ENCODE measurements around the gene MANEAL. TPM values are rescaled to one million over a fixed set of nuclear protein-coding genes. Genes with fewer than 3 reads are reported as not detected.

MANEAL gene
- total and polyA plus RNA-seq, 2 experiments from 2014 or later = 0.23 to 0.65 TPM

GRCh38 chr1:37811027-37811655, 17.5 kb downstream of the MANEAL start:
- H3K36me3 ChIP-seq (ENCODE audit: low read depth) = peaks cover 6% of the 10 kb centered on the region
- no peaks in the 10 kb centered on the region for H3K9me2 ChIP-seq (ENCODE audit: insufficient read depth)
- H3K27ac ChIP-seq = peak overlapping the region; percentile 80
- H3K9me3 ChIP-seq (ENCODE audit: low read depth) = no peaks in the 10 kb centered on the region
- H2AFZ ChIP-seq = no peak overlapping the region
- TF ChIP-seq EZH2 (IDR thresholded peaks at IDR 0.05; ENCODE audit: insufficient read depth, poor library complexity, severe bottlenecking) (no peak), EZH2phosphoT487 (IDR thresholded peaks at IDR 0.05; ENCODE audit: insufficient read depth, low read depth) (no peak)
- no peak overlapping the region for H3K9ac ChIP-seq
- DNase-seq = peak; percentile 90
- H3K4me3 ChIP-seq = no peak overlapping the region
- H3K4me1 ChIP-seq (ENCODE audit: insufficient read depth) = peaks cover 26% of the 10 kb centered on the region
- no peak overlapping the region for H3K4me2 ChIP-seq (ENCODE audit: unreplicated experiment)
- 58 to 64% methylated on average over 7 of the region's 7 CpGs for WGBS, 2 experiments (ENCODE audit: low coverage in 1 of 2, low lambda C conversion rate in 2 of 2, missing lambda C conversion rate in 2 of 2)
- in situ Hi-C loops (cut with MboI) = no loop called here
- no peaks in the 10 kb centered on the region for H3K27me3 ChIP-seq (replicated peaks; ENCODE audit: insufficient read depth)
- H4K20me1 ChIP-seq (ENCODE audit: insufficient read depth) = no peaks in the 10 kb centered on the region
- peaks cover 31% of the 10 kb centered on the region for H3F3A ChIP-seq (ENCODE audit: insufficient read depth)
- H3K79me2 ChIP-seq (ENCODE audit: insufficient read depth) = peaks cover 76% of the 10 kb centered on the region

- H3K27me3 ChIP-seq (replicated peaks; ENCODE audit: insufficient read depth) = no peaks in the 10 kb centered on the region
- H3K27ac ChIP-seq = peak overlapping the region; percentile 27; the same call in 1 of the 2 replicates
- no peak overlapping the region for H2AFZ ChIP-seq
- no peak for TF ChIP-seq EZH2phosphoT487 (IDR thresholded peaks at IDR 0.05; ENCODE audit: insufficient read depth, low read depth)
- TF ChIP-seq EZH2 (IDR thresholded peaks at IDR 0.05; ENCODE audit: insufficient read depth, poor library complexity, severe bottlenecking) = no peak
- H4K20me1 ChIP-seq (ENCODE audit: insufficient read depth) = no peaks in the 10 kb centered on the region
- H3K4me3 ChIP-seq = no peak overlapping the region
- H3K79me2 ChIP-seq (ENCODE audit: insufficient read depth) = peaks cover 67% of the 10 kb centered on the region
- no peak overlapping the region for H3K4me2 ChIP-seq (ENCODE audit: unreplicated experiment)
- no peaks in the 10 kb centered on the region for H3K9me2 ChIP-seq (ENCODE audit: insufficient read depth)
- no peak for DNase-seq
- H3K36me3 ChIP-seq (ENCODE audit: low read depth) = peaks cover 11% of the 10 kb centered on the region; the same call in 1 of the 2 replicates
- H3K4me1 ChIP-seq (ENCODE audit: insufficient read depth) = peaks cover 19% of the 10 kb centered on the region
- 36 to 38% methylated on average over 2 of the region's 2 CpGs for WGBS, 2 experiments (ENCODE audit: low coverage in 1 of 2, low lambda C conversion rate in 2 of 2, missing lambda C conversion rate in 2 of 2)
- peaks cover 31% of the 10 kb centered on the region for H3F3A ChIP-seq (ENCODE audit: insufficient read depth)
- in situ Hi-C loops (cut with MboI) = no loop called here
- no peak overlapping the region; the same call in 1 of the 2 replicates for H3K9ac ChIP-seq
- H3K9me3 ChIP-seq (ENCODE audit: low read depth) = no peaks in the 10 kb centered on the region
Observed at GRCh38 chr1:37813529-37814145, 20.0 kb downstream of the MANEAL start.

- H3K9me3 ChIP-seq (ENCODE audit: low read depth) = no peaks in the 10 kb centered on the region
- no peak for TF ChIP-seq EZH2phosphoT487 (IDR thresholded peaks at IDR 0.05; ENCODE audit: insufficient read depth, low read depth)
- DNase-seq = peak; percentile 42
- peaks cover 26% of the 10 kb centered on the region for H3F3A ChIP-seq (ENCODE audit: insufficient read depth)
- no peaks in the 10 kb centered on the region for H3K9me2 ChIP-seq (ENCODE audit: insufficient read depth)
- H3K9ac ChIP-seq = peak overlapping the region; percentile 5; the same call in 1 of the 2 replicates
- in situ Hi-C loops (cut with MboI) = no loop called here
- H3K4me1 ChIP-seq (ENCODE audit: insufficient read depth) = peaks cover 15% of the 10 kb centered on the region
- peaks cover 61% of the 10 kb centered on the region for H3K79me2 ChIP-seq (ENCODE audit: insufficient read depth)
- H3K36me3 ChIP-seq (ENCODE audit: low read depth) = peaks cover 15% of the 10 kb centered on the region
- no peaks in the 10 kb centered on the region for H3K27me3 ChIP-seq (replicated peaks; ENCODE audit: insufficient read depth)
- no peaks in the 10 kb centered on the region for H4K20me1 ChIP-seq (ENCODE audit: insufficient read depth)
- no peak overlapping the region for H2AFZ ChIP-seq
- H3K4me2 ChIP-seq (ENCODE audit: unreplicated experiment) = no peak overlapping the region
- peak overlapping the region; percentile 27; the same call in 1 of the 2 replicates for H3K27ac ChIP-seq
- no peak overlapping the region for H3K4me3 ChIP-seq
- 22 to 23% methylated on average over 7 of the region's 7 CpGs for WGBS, 2 experiments (ENCODE audit: low coverage in 1 of 2, low lambda C conversion rate in 2 of 2, missing lambda C conversion rate in 2 of 2)
Observed at GRCh38 chr1:37814252-37814651, 20.6 kb downstream of the MANEAL start.

GRCh38 chr1:37817481-37817880, 23.8 kb downstream of the MANEAL start:
- 48 to 50% methylated on average over 2 of the region's 2 CpGs for WGBS, 2 experiments (ENCODE audit: low coverage in 1 of 2, low lambda C conversion rate in 2 of 2, missing lambda C conversion rate in 2 of 2)
- no peak overlapping the region for H3K9ac ChIP-seq
- H3K36me3 ChIP-seq (ENCODE audit: low read depth) = peaks cover 40% of the 10 kb centered on the region
- H3F3A ChIP-seq (ENCODE audit: insufficient read depth) = peaks cover 9% of the 10 kb centered on the region; the same call in 1 of the 2 replicates
- DNase-seq = no peak
- H3K27me3 ChIP-seq (replicated peaks; ENCODE audit: insufficient read depth) = no peaks in the 10 kb centered on the region
- no peaks in the 10 kb centered on the region for H3K4me1 ChIP-seq (ENCODE audit: insufficient read depth)
- in situ Hi-C loops (cut with MboI) = no loop called here
- H3K79me2 ChIP-seq (ENCODE audit: insufficient read depth) = peaks cover 44% of the 10 kb centered on the region
- no peak for TF ChIP-seq EZH2 (IDR thresholded peaks at IDR 0.05; ENCODE audit: insufficient read depth, poor library complexity, severe bottlenecking)
- TF ChIP-seq EZH2phosphoT487 (IDR thresholded peaks at IDR 0.05; ENCODE audit: insufficient read depth, low read depth) = no peak
- no peak overlapping the region for H3K4me3 ChIP-seq
- no peak overlapping the region for H3K27ac ChIP-seq
- H3K4me2 ChIP-seq (ENCODE audit: unreplicated experiment) = no peak overlapping the region
- no peak overlapping the region for H2AFZ ChIP-seq
- H3K9me3 ChIP-seq (ENCODE audit: low read depth) = no peaks in the 10 kb centered on the region
- no peaks in the 10 kb centered on the region for H4K20me1 ChIP-seq (ENCODE audit: insufficient read depth)
- H3K9me2 ChIP-seq (ENCODE audit: insufficient read depth) = no peaks in the 10 kb centered on the region

All from GM23248 (cell line).